ENCODE data around the gene CDKN2B-AS1. TPM values are rescaled to one million over a fixed set of nuclear protein-coding genes. Genes with fewer than 3 reads are reported as not detected.
A peak's percentile ranks its signal among the peaks of the same experiment; 100 is the strongest.

Gene CDKN2B-AS1
- total RNA-seq, 2 donors from 2014 or later, result 0.62 TPM; not detected in 1

GRCh38 chr9:22103685-22104575 lies 109.3 kb downstream of the CDKN2B-AS1 start:
- TF ChIP-seq POLR2A (IDR thresholded peaks at IDR 0.05), result no peak
- no peak for TF ChIP-seq POLR2AphosphoS5 (IDR thresholded peaks at IDR 0.05)
- TF ChIP-seq CTCF (IDR thresholded peaks at IDR 0.05), result no peak
- intact Hi-C loops (cut with DNase I), result no loop called here
- Histone ChIP-seq H3K4me3 (no peak overlapping the region), H3K27ac (peak overlapping the region in 1 of 2 donors; percentile 20), H3K27me3 (replicated peaks; ENCODE audit: insufficient read depth) (no peaks in the 10 kb centered on the region), H3K4me1 (replicated peaks) (no peaks in the 10 kb centered on the region), H3K36me3 (no peaks in the 10 kb centered on the region), H3K9me3 (no peaks in the 10 kb centered on the region)
- no peak for DNase-seq (ENCODE audit: low spot score)
- 15% methylated on average over 4 of the region's 4 CpGs for WGBS

DNA sequence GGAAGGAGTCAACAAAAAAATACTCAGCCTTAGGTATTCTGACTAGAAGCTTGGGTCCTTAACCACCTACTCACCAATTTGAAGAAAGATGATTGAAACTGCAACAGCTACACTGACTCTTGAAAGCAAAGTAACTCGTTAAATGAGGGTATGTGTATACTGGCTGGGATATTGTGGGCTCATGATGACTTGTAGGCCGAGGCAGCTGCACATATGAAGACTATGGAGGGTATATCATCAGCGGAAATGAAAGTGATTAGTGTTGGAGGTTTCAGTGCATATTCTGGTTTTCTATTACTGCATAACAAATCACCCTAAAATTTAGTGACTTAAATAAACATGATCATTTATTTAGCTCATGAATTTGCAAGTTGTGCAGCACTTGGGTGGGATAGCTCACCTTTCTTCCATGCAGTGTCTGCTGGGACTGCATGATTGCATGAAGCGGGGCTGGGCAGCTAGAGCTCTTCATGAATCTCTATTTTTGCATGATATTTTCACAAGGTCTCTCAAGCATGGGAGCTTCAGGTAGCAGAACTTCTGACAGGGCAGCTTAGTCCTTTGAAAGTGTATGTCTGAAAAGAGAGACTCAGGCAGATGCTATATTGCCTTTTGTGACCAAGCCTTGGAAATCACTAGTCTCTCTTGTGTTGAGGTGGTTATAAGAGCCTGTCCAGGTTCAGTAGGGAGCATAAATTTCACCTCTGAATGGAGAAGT lies 110.6 kb downstream of the CDKN2B-AS1 start:
- no peak for DNase-seq (ENCODE audit: low spot score)
- 92% methylated on average over 4 of the region's 4 CpGs for WGBS
- no peak for TF ChIP-seq POLR2A (IDR thresholded peaks at IDR 0.05)
- no peak for TF ChIP-seq CTCF (IDR thresholded peaks at IDR 0.05)
- no peak for TF ChIP-seq POLR2AphosphoS5 (IDR thresholded peaks at IDR 0.05)

DNA sequence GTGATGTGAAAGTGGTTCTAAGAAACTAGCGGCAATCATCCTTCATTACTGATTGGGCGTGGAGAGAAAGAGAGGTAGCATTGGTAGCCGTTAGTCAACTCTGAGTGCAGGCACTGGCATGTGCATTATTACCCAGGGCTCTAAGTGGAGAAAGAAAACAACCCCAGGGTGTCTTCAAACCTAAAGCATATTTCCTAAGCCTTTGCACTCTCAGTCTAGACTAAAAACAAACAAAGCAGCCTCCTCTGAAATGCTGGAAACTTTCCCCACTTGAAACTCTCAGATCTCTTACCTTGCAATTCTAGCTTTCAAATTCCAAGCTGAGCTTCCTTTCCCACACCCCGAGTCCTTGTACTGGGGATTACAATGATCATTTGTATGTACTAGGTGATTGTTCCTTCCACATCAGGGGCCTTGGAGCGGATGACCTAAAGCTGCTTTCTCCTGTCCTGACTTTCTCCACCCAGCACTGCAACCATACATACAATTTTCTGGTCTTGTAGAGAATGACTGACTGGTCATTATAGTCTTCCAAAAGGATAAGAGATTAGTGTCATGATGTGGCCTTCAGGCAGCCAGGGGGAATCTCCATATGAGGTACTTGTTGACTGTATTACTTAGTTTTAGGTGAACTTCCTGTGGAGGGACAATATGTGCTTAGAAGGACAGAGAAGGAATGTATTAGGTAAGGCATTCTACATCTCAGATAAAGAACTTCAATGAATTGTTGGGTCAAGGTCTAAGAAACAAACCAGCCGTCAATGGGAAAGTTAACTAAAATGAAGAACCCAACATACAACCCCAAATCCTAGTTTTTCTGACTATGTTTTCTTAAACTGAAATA lies 112.8 kb downstream of the CDKN2B-AS1 start:
- WGBS, result 65% methylated on average over 6 of the region's 6 CpGs
- no peak overlapping the region for H3K27ac ChIP-seq
- intact Hi-C loops (cut with DNase I), result no loop called here
- H3K4me1 ChIP-seq (replicated peaks), result no peaks in the 10 kb centered on the region
- TF ChIP-seq POLR2AphosphoS5 (IDR thresholded peaks at IDR 0.05) (no peak), POLR2A (IDR thresholded peaks at IDR 0.05) (no peak), CTCF (IDR thresholded peaks at IDR 0.05) (no peak)
- no peak overlapping the region for H3K4me3 ChIP-seq
- no peak for DNase-seq (ENCODE audit: low spot score)
- no peaks in the 10 kb centered on the region for H3K27me3 ChIP-seq (replicated peaks; ENCODE audit: insufficient read depth)
- H3K9me3 ChIP-seq, result no peaks in the 10 kb centered on the region
- H3K36me3 ChIP-seq, result no peaks in the 10 kb centered on the region

More for the DNA sequence above, 110.6 kb downstream of the CDKN2B-AS1 start:
- Histone ChIP-seq H3K27ac (no peak overlapping the region), H3K9me3 (no peaks in the 10 kb centered on the region), H3K4me1 (replicated peaks) (no peaks in the 10 kb centered on the region), H3K36me3 (no peaks in the 10 kb centered on the region), H3K27me3 (replicated peaks; ENCODE audit: insufficient read depth) (no peaks in the 10 kb centered on the region), H3K4me3 (no peak overlapping the region)
- intact Hi-C loops (cut with DNase I), result no loop called here

GRCh38 chr9:22108581-22109370 lies 114.2 kb downstream of the CDKN2B-AS1 start:
- H3K27ac ChIP-seq, result no peak overlapping the region
- no peaks in the 10 kb centered on the region for H3K36me3 ChIP-seq
- intact Hi-C loops (cut with DNase I), result no loop called here
- TF ChIP-seq POLR2AphosphoS5 (IDR thresholded peaks at IDR 0.05), result no peak
- no peak for TF ChIP-seq POLR2A (IDR thresholded peaks at IDR 0.05)
- no peak for TF ChIP-seq CTCF (IDR thresholded peaks at IDR 0.05)
- no peaks in the 10 kb centered on the region for H3K4me1 ChIP-seq (replicated peaks)
- no peaks in the 10 kb centered on the region for H3K9me3 ChIP-seq
- no peak for DNase-seq (ENCODE audit: low spot score)
- 45% methylated on average over 4 of the region's 4 CpGs for WGBS
- H3K4me3 ChIP-seq, result no peak overlapping the region
- no peaks in the 10 kb centered on the region for H3K27me3 ChIP-seq (replicated peaks; ENCODE audit: insufficient read depth)
